Measurements from ENCODE around the gene CCDC182. TPM values are rescaled to one million over a fixed set of nuclear protein-coding genes. Genes with fewer than 3 reads are reported as not detected.

The CCDC182 gene
- total RNA-seq, 1 donor from 2014 or later: not detected

GRCh38 chr17:57701124-57701523, 44.0 kb downstream of the CCDC182 start:
- DNase-seq (ENCODE audit: low read depth): no peak

GRCh38 chr17:57699751-57700219, 45.3 kb downstream of the CCDC182 start:
- DNase-seq (ENCODE audit: low read depth): no peak

GRCh38 chr17:57697891-57698711, 47.0 kb downstream of the CCDC182 start:
- no peak for DNase-seq (ENCODE audit: low read depth)

- DNase-seq (ENCODE audit: low read depth): no peak
These were observed 47.9 kb downstream of the CCDC182 start for GRCh38 chr17:57697197-57697596.

DNA sequence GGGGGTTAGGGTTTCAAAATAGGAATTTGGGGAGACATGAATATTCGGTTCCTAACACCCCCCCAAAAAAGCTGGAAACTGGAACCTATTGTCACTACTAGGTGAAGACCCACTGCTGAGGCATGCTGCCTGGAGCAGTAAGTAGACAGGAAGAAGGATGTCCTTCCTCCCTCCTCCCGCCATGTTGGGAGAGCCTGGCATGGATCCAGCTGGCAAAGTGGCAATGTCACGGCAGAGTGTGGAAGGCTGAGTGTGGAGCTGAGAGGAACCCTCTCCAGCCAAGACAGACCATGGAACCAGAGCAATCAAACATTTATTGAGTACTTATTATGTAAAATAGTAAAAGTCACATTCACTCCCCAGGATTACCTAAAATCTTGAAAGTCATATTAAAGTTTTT, 49.0 kb downstream of the CCDC182 start:
- no peak for DNase-seq (ENCODE audit: low read depth)

Other genes with a start within 250 kb of the CCDC182 start
- gene MRPS23, start 104.7 kb upstream of the CCDC182 start, total RNA-seq: 23.3 and 27.3 TPM in 2 replicates
- gene CUEDC1, start 210.1 kb upstream of the CCDC182 start, total RNA-seq: 49.7 and 51.7 TPM in 2 replicates
- gene VEZF1, start 243.0 kb upstream of the CCDC182 start, total RNA-seq: 49.2 and 57.7 TPM in 2 replicates

Data from myocyte (in vitro differentiated cells).